ENCODE data around the gene GRB10. TPM values are rescaled to one million over a fixed set of nuclear protein-coding genes. Genes with fewer than 3 reads are reported as not detected.

Gene GRB10
- total and polyA plus RNA-seq, 2 experiments from 2014 or later = 35.0 to 154 TPM

GRCh38 chr7:50653126-50653864 is 129.4 kb downstream of the GRB10 start:
- no peak overlapping the region for H3K27ac ChIP-seq (ENCODE audit: low read depth)
- H3K36me3 Mint-ChIP-seq (ENCODE audit: low read depth) = peaks cover 18% of the 10 kb centered on the region
- H3K9me3 Mint-ChIP-seq = no peaks in the 10 kb centered on the region
- TF ChIP-seq EZH2 (IDR thresholded peaks at IDR 0.05; ENCODE audit: low read depth, unreplicated experiment) (no peak), CTCF (conservative IDR thresholded peaks at IDR 0.05; ENCODE audit: low read depth in 2 of 2) (no peak), EZH2phosphoT487 (IDR thresholded peaks at IDR 0.05; ENCODE audit: unreplicated experiment) (no peak), STAT1 (IDR thresholded peaks at IDR 0.05; ENCODE audit: unreplicated experiment) (no peak), JUNB (IDR thresholded peaks at IDR 0.05; ENCODE audit: unreplicated experiment) (no peak), REST (IDR thresholded peaks at IDR 0.05; ENCODE audit: unreplicated experiment) (no peak), CREB1 (CRISPR knock-in tag; IDR thresholded peaks at IDR 0.05; ENCODE audit: low read depth) (no peak), NANOG (IDR thresholded peaks at IDR 0.05; ENCODE audit: borderline replicate concordance) (no peak), ZNF462 (CRISPR knock-in tag; IDR thresholded peaks at IDR 0.05) (no peak), ETS1 (IDR thresholded peaks at IDR 0.05) (no peak), ZNF114 (CRISPR knock-in tag; IDR thresholded peaks at IDR 0.05) (no peak), ZNF331 (CRISPR knock-in tag; IDR thresholded peaks at IDR 0.05; ENCODE audit: low read depth) (no peak), POLR2AphosphoS5 (IDR thresholded peaks at IDR 0.05; ENCODE audit: low read depth) (no peak)
- ATAC-seq (peak; percentile 23; the same call in 1 of the 3 replicates), DNase-seq (ENCODE audit: low spot score) (no peak)
- H4K20me1 ChIP-seq (replicated peaks; ENCODE audit: insufficient read depth) = no peaks in the 10 kb centered on the region; the same call in none of the 2 replicates
- H3K4me2 ChIP-seq = no peak overlapping the region
- peaks cover 8% of the 10 kb centered on the region for H3K79me2 ChIP-seq (replicated peaks; ENCODE audit: insufficient read depth)
- no peak overlapping the region for H3K4me3 Mint-ChIP-seq
- no peaks in the 10 kb centered on the region for H3F3A ChIP-seq (replicated peaks; ENCODE audit: low read depth)
- H3K36me3 ChIP-seq (ENCODE audit: insufficient read depth) = no peaks in the 10 kb centered on the region
- H3K4me3 ChIP-seq = no peak overlapping the region
- peaks cover 11% of the 10 kb centered on the region for H3K27me3 Mint-ChIP-seq (ENCODE audit: insufficient read depth, low read depth, poor library complexity)
- H2AFZ ChIP-seq = no peak overlapping the region
- peaks cover 12% of the 10 kb centered on the region for H3K4me1 Mint-ChIP-seq
- no peaks in the 10 kb centered on the region; the same call in 1 of the 2 replicates for H3K9me2 ChIP-seq (ENCODE audit: insufficient read depth)
- H3K27me3 ChIP-seq (ENCODE audit: insufficient read depth) = no peaks in the 10 kb centered on the region
- peak overlapping the region; percentile 83 for H3K27ac Mint-ChIP-seq
- H3K4me1 ChIP-seq (ENCODE audit: insufficient read depth) = no peaks in the 10 kb centered on the region

Data from GM23338 (cell line).